GM10248 (cell line): ENCODE data around the gene CBFA2T3.

Experiments
- CTCF ChIA-PET: fragments of 300-600 bp; sonication (Branson Sonifier 250); formaldehyde crosslinking; extraction: SDS; loops from one replicate; lab custom pipeline; 2021; ENCODE audit warnings: antibody characterized with exemption; lab: Yijun Ruan, JAX
- POLR2A ChIA-PET: fragments of 350-650 bp; sonication (Branson Sonifier 250); formaldehyde crosslinking; extraction: SDS; loops from one replicate; lab custom pipeline; 2020; ENCODE audit warnings: antibody characterized with exemption; lab: Yijun Ruan, JAX
- DNase-seq: peaks from one replicate; pipeline ENCODE4 v3.0.0; 2012; ENCODE audit errors: extremely low spot score
- CTCF ChIP-seq: IDR thresholded peaks from 2 replicates; pipeline ENCODE4 v1.5.1; 2012; ENCODE audit warnings: mild to moderate bottlenecking, low read depth; ENCODE audit errors: extremely low read depth, missing control alignments, control extremely low read depth

The CBFA2T3 gene

GRCh38 chr16:88864099-88864498 lies 112.9 kb downstream of the CBFA2T3 start:
- no peak for DNase-seq
- POLR2A ChIA-PET: no interaction called here
- CTCF ChIA-PET: no interaction called here
- no peak for TF ChIP-seq CTCF

GRCh38 chr16:88863426-88863825 lies 113.6 kb downstream of the CBFA2T3 start:
- POLR2A ChIA-PET: no interaction called here
- CTCF ChIA-PET: no interaction called here
- no peak for TF ChIP-seq CTCF
- DNase-seq: no peak

GRCh38 chr16:88862968-88863367 lies 114.0 kb downstream of the CBFA2T3 start:
- ChIA-PET CTCF (no interaction called here), POLR2A (no interaction called here)
- TF ChIP-seq CTCF: no peak
- DNase-seq: no peak

GRCh38 chr16:88861359-88861758 lies 115.6 kb downstream of the CBFA2T3 start:
- TF ChIP-seq CTCF: no peak
- no peak for DNase-seq
- CTCF ChIA-PET: interaction anchor here (1.6 kb wide), 1 partner anchor 306 kb away, joined by 4 read pairs; no protein-coding TSS in a partner anchor
- POLR2A ChIA-PET: no interaction called here

- POLR2A ChIA-PET: no interaction called here
- CTCF ChIA-PET: interaction anchor here (1.6 kb wide), 1 partner anchor 307 kb away, joined by 4 read pairs; no protein-coding TSS in a partner anchor
- no peak for TF ChIP-seq CTCF
- no peak for DNase-seq
Observed at GRCh38 chr16:88859381-88860091, 117.5 kb downstream of the CBFA2T3 start.

GRCh38 chr16:88857728-88858339 lies 119.2 kb downstream of the CBFA2T3 start:
- DNase-seq: peak; percentile 89
- ChIA-PET POLR2A (interaction anchor here (0.6 kb wide), 1 partner anchor 25 kb away, joined by 3 read pairs; no protein-coding TSS in a partner anchor), CTCF (interaction anchor here (0.8 to 2.7 kb wide), 27 partner anchors 9 to 383 kb away, joined by 3 to 37 read pairs (median 4); partner anchors contain the start of genes APRT and CDT1)
- TF ChIP-seq CTCF: peak; percentile 83
